Right lobe of liver (tissue), 6 donors: ENCODE measurements around the gene MZF1. TPM values are rescaled to one million over a fixed set of nuclear protein-coding genes. Genes with fewer than 3 reads are reported as not detected.

Experiments
- ATAC-seq, 4 donors: fragments of 200-7000 bp; cut with Tn5 transposase; one replicate each; pipeline ENCODE4 v1.9.1; 2020; ENCODE audit warnings: mild to moderate bottlenecking in 4 of 4, moderate library complexity in 4 of 4
- DNase-seq, 3 donors: peaks; one replicate each; pipeline ENCODE4 v3.0.0-alpha.2; 2020
- H3K27ac ChIP-seq, 3 donors: fragments of 200-600 bp; one replicate each; pipeline ENCODE4 v1.8.0; 2022
- H3K27me3 ChIP-seq, 2 donors: fragments of 200-600 bp; one replicate each; pipeline ENCODE4 v1.8.0; 2022
- H3K36me3 ChIP-seq, 4 donors: fragments of 200-600 bp; sonication (generic) in 1 of 4; one replicate each; pipeline versions ENCODE4 v1.5.1 to v1.8.0; 2017 to 2022; ENCODE audit warnings: control low read depth in 1 of 4
- H3K4me1 ChIP-seq, 4 donors: fragments of 200-600 bp; sonication (generic) in 1 of 4; one replicate each; pipeline versions ENCODE4 v1.5.1 to v1.8.0; 2017 to 2022; ENCODE audit warnings: control low read depth in 1 of 4
- H3K4me3 ChIP-seq, 3 donors: fragments of 200-600 bp; one replicate each; pipeline ENCODE4 v1.8.0; 2022
- H3K9me3 ChIP-seq, 4 donors: fragments of 200-600 bp; sonication (generic) in 1 of 4; one replicate each; pipeline versions ENCODE4 v1.5.1 to v1.8.0; 2017 to 2022; ENCODE audit warnings: control low read depth in 1 of 4
- POLR2A ChIP-seq: fragments of 450-650 bp; IDR thresholded peaks from one replicate; pipeline ENCODE4 v1.6.1; 2017; ENCODE audit warnings: antibody characterized with exemption, mild to moderate bottlenecking
- WGBS: methylation state at CpG from one replicate; pipeline ENCODE4 v1.1.6; 2018; ENCODE audit warnings: low coverage, low lambda C conversion rate; ENCODE audit not compliant: insufficient coverage; ENCODE audit errors: missing lambda C conversion rate; 5-methylcytosine and 5-hydroxymethylcytosine counted together
- intact Hi-C, 2 donors: fragments of 100-400 bp; cut with DNase I; formaldehyde crosslinking; loops; one replicate each; pipeline versions ENCODE4 v1.11.2 to v1.14.1; 2022
- total RNA-seq, 6 experiments: library from RNA; depleted of rRNA in 2 of 6; stranded (reverse); fragments of >200 nt in 2 of 6; fragmentation: NEBNext Ultra II Directional in 3 of 6; extraction: Animal tissue kit (Norgen Biotek cat#: 25700) in 3 of 6; gene quantifications; one replicate each; pipeline versions ENCODE4 v1.1.0 to v1.2.4, GENCODE V29; 2016 to 2023
- TF ChIP-seq, protein P1 (sequence below), 4 donors: fragments of 200-600 bp in 3 of 4; fragments of 450-650 bp in 1 of 4; IDR thresholded peaks; one replicate each; pipeline versions ENCODE4 v1.5.1 to v1.8.0; 2016 to 2022; ENCODE audit warnings: antibody characterized with exemption in 4 of 4, mild to moderate bottlenecking in 2 of 4
- donor health status: DM: no; HTN: yes; CAD: no.
- donor health status: DM: no; HTN: no; CAD: no.
- donor health status: DM: no; HTN: no; CAD: no.
- donor health status: DM: no; HTN: yes; CAD: no.
- donor health status: DM: no; HTN: yes; CAD: no.

MZF1 gene
- total RNA-seq, 6 experiments from 2014 or later: 8.2 to 19.9 (median 14.1) TPM

DNA sequence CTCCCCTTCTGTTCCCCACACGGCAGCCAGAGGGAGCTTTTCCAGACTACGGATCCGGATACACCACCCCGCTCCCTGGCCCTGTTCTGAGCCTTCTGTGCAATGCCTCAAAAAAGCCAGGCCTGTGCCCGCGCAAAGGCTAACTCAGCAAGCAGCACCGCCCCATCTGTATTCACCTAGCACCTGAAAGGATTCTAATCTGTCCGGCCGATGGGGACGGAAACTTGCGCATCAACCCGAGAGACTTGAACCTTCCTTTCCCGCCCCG, 54.1 kb downstream of the MZF1 start:
- H3K9me3 ChIP-seq: no peaks in the 10 kb centered on the region
- H3K4me1 ChIP-seq: peaks cover 0 to 26% (median 11%) of the 10 kb centered on the region in 4 donors
- intact Hi-C loops: no loop called here
- WGBS: 1% methylated on average over 13 of the region's 14 CpGs
- H3K27ac ChIP-seq: peak overlapping the region; percentile 76 to 91 (median 82)
- peak; percentile 66 to 74 (median 69) for DNase-seq
- peak overlapping the region; percentile 68 to 94 (median 84) for H3K4me3 ChIP-seq
- no peaks in the 10 kb centered on the region for H3K27me3 ChIP-seq
- no peak for TF ChIP-seq POLR2A
- TF ChIP-seq, protein P1, sequence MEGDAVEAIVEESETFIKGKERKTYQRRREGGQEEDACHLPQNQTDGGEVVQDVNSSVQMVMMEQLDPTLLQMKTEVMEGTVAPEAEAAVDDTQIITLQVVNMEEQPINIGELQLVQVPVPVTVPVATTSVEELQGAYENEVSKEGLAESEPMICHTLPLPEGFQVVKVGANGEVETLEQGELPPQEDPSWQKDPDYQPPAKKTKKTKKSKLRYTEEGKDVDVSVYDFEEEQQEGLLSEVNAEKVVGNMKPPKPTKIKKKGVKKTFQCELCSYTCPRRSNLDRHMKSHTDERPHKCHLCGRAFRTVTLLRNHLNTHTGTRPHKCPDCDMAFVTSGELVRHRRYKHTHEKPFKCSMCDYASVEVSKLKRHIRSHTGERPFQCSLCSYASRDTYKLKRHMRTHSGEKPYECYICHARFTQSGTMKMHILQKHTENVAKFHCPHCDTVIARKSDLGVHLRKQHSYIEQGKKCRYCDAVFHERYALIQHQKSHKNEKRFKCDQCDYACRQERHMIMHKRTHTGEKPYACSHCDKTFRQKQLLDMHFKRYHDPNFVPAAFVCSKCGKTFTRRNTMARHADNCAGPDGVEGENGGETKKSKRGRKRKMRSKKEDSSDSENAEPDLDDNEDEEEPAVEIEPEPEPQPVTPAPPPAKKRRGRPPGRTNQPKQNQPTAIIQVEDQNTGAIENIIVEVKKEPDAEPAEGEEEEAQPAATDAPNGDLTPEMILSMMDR (IDR thresholded peaks at IDR 0.05): peak in 3 of 4 donors; percentile 47 to 54 (median 51)
- peaks cover 0 to 8% (median 4%) of the 10 kb centered on the region in 4 donors for H3K36me3 ChIP-seq
- ATAC-seq: peak; percentile 52 to 60 (median 56)

DNA sequence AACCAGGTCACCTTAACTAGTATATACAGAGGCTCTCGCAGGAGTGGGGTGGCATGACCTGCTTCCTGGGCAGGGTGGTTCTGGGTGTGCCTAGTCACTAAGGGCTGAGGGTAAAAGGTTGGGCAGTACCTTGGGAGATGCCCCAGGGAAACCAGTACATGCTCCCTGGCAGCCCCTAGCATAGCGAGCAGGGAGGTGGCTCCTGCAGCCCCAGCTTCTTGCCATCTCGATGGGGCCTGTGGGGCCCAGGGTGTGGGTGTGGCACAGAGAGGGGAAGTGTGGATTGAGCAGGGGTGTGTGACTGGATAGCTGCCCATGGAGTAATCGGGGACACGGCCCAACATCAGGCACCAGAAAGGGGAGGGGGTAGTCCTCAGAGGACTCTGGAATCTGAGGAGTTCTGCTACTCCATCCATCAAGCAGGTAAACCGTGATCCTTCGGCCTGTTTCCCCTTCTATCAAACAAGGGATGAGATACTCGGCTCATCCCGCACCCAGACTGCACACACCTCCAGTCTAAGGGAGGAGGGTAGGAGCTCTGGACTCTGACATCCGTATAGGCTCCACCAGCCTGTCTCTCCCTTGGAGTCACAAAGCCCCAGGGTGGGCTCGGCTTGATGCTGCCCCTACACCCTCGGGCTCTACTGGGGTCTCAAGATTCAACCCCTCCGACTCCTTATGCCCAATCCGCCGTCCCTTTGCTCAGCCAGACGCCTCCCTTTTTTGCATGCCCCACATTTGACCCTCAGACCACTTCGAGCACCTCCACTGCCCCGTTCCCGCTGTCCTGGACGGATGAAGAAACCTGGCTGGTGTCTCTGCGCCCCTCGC, 54.7 kb downstream of the MZF1 start:
- ATAC-seq (no peak), DNase-seq (no peak)
- intact Hi-C loops: no loop called here
- peak overlapping the region; percentile 76 to 91 (median 82) for H3K27ac ChIP-seq
- TF ChIP-seq POLR2A: no peak
- TF ChIP-seq, protein P1 (IDR thresholded peaks at IDR 0.05): peak in 1 of 4 donors; percentile 55
- peaks cover 0 to 30% (median 14%) of the 10 kb centered on the region in 4 donors for H3K4me1 ChIP-seq
- no peaks in the 10 kb centered on the region for H3K9me3 ChIP-seq
- no peaks in the 10 kb centered on the region for H3K27me3 ChIP-seq
- peaks cover 0 to 8% (median 4%) of the 10 kb centered on the region in 4 donors for H3K36me3 ChIP-seq
- peak overlapping the region; percentile 68 to 94 (median 84) for H3K4me3 ChIP-seq
- 3% methylated on average over 13 of the region's 22 CpGs for WGBS

DNA sequence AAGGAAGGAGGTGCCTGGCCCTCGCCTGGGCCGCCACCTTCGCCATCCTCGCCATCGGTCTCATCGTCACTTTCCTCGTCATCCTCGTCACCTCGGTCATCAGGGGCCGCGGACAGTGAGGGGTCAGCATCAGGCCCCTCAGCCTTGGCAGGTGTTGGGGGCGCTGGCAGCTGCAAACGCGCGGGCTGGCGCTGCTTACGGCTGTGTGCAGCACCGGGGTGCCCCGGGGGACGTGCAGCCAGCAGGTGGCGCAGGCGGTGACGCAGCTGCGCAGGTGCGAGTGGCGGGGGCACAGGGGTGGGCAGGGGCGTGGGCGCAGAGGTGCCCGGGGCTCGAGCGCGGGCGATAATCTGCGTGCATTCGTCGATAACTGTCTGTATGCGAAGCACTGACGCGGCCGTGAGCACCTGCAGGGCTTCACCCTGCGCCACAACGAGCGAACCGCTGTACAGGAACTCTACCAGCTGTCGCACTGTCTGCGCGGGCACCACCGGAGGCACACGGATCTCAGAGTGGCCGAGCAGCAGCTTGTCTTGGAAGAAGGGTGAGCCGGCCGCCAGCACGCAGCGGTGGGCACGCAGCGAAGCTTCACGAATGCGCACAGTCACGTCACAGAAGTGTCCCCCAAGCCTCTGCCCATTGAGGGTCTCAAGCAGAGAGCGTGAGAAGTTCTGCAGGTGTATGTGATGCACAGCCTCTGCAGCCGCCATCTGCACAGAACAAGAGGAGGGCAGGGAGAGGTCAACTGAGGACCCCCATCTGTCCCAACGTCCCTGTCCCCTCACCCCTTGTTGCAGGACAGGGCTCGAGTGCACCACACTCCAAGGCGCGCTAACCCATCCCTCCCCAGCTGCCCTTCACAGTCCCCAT, 55.9 kb downstream of the MZF1 start:
- DNase-seq: peak in 1 of 3 donors; percentile 54
- WGBS: 93% methylated on average over 13 of the region's 65 CpGs
- H3K36me3 ChIP-seq: peaks cover 0 to 8% (median 4%) of the 10 kb centered on the region in 4 donors
- no peaks in the 10 kb centered on the region for H3K27me3 ChIP-seq
- no peak overlapping the region for H3K4me3 ChIP-seq
- H3K9me3 ChIP-seq: no peaks in the 10 kb centered on the region
- H3K27ac ChIP-seq: no peak overlapping the region
- no peak for ATAC-seq
- intact Hi-C loops: no loop called here
- H3K4me1 ChIP-seq: peaks cover 0 to 43% (median 21%) of the 10 kb centered on the region in 4 donors
- no peak for TF ChIP-seq POLR2A
- TF ChIP-seq, protein P1 (IDR thresholded peaks at IDR 0.05): no peak

DNA sequence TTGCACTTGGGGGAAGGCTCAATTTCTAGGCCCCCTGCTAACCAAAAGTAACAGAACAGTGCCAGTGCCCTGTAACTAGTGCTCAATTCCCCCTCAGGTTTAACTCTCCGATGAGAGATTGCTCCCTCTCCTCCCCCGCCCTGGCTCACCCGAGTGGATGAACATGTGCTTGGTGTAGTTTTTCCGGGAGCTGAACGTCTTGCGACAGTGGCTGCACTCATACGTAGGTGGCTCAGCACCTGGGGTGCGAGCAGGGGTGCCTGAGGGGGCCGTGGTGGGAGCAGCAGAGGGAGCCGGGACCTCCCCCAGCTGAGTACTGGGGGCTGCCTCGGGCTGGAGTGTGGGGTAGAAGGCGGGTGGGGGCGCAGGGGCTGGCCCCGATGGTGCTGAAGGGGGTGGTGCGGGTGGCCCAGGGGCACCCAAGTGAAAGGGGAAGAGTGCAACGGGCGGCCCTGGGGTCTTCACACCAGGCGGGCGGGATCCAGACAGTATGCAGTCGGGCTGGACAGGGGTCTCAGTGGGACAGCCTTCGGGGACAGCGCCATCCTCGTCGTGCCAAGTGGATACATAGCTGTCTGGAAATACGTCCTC, 56.8 kb downstream of the MZF1 start:
- ATAC-seq (no peak), DNase-seq (no peak)
- Histone ChIP-seq H3K36me3 (peaks cover 0 to 8% (median 4%) of the 10 kb centered on the region in 4 donors), H3K27ac (no peak overlapping the region), H3K4me3 (no peak overlapping the region), H3K9me3 (no peaks in the 10 kb centered on the region), H3K4me1 (peaks cover 0 to 45% (median 21%) of the 10 kb centered on the region in 4 donors), H3K27me3 (no peaks in the 10 kb centered on the region)
- intact Hi-C loops: no loop called here
- no peak for TF ChIP-seq POLR2A
- TF ChIP-seq, protein P1 (IDR thresholded peaks at IDR 0.05): no peak
- 65% methylated on average over 3 of the region's 25 CpGs for WGBS
